H1 (cell line): ENCODE measurements around the gene KRT75. TPM values are rescaled to one million over a fixed set of nuclear protein-coding genes. Genes with fewer than 3 reads are reported as not detected.

ENCODE experiments used
- CTCF ChIA-PET: fragments of 300-600 bp; sonication (Branson Sonifier 250); formaldehyde crosslinking; loops from one replicate; lab custom pipeline; 2021; ENCODE audit not compliant: partially characterized antibody; lab: Charles Lee
- POLR2A ChIA-PET: fragments of 300-600 bp; sonication (Branson Sonifier 250); formaldehyde crosslinking; loops from one replicate; lab custom pipeline; 2021; ENCODE audit warnings: inconsistent platforms; ENCODE audit not compliant: partially characterized antibody; lab: Charles Lee
- DNase-seq, 2 experiments: peaks; one replicate each; pipeline versions ENCODE4 v3.0.0 to v3.0.0-alpha.2; 2010 to 2022; ENCODE audit warnings: low spot score in 2 of 2, low read depth in 1 of 2, mixed read lengths in 1 of 2
- FAIRE-seq: peaks from 2 replicates; lab custom pipeline; 2011; peaks lifted over from hg19 to GRCh38; lab: Jason Lieb, UNC
- H2AFZ ChIP-seq: 2 replicates; pipeline ENCODE4 v1.8.1; 2012; ENCODE audit warnings: low read length, inconsistent platforms
- H2AK5ac ChIP-seq: 2 replicates; pipeline ENCODE4 v1.6.1; 2013; ENCODE audit warnings: low read depth, low read length
- H2BK120ac ChIP-seq: replicated peaks from 2 replicates; pipeline ENCODE3; 2013; ENCODE audit warnings: low read depth, low read length, inconsistent platforms
- H2BK12ac ChIP-seq: 2 replicates; pipeline ENCODE4 v1.6.1; 2013; ENCODE audit warnings: low read depth, low read length
- H2BK15ac ChIP-seq: 2 replicates; pipeline ENCODE4 v1.6.1; 2013; ENCODE audit warnings: low read length
- H2BK20ac ChIP-seq: 2 replicates; pipeline ENCODE4 v1.6.1; 2013; ENCODE audit warnings: low read length
- H2BK5ac ChIP-seq: 2 replicates; pipeline ENCODE4 v1.6.1; 2013; ENCODE audit warnings: low read depth, low read length
- H3K14ac ChIP-seq: 2 replicates; pipeline ENCODE4 v1.6.1; 2013; ENCODE audit warnings: inconsistent platforms; ENCODE audit not compliant: insufficient read length
- H3K18ac ChIP-seq: 2 replicates; pipeline ENCODE4 v1.6.1; 2013; ENCODE audit warnings: low read length; ENCODE audit errors: extremely low read depth
- H3K23ac ChIP-seq: 2 replicates; pipeline ENCODE4 v1.6.1; 2013; ENCODE audit warnings: inconsistent platforms; ENCODE audit not compliant: insufficient read length
- H3K23me2 ChIP-seq: 2 replicates; pipeline ENCODE4 v1.6.1; 2013; ENCODE audit warnings: low read depth, low read length
- H3K27ac ChIP-seq: 2 replicates; pipeline ENCODE4 v1.6.1; 2011; ENCODE audit warnings: low read depth, low read length, inconsistent platforms
- H3K27me3 ChIP-seq, 4 experiments: replicated peaks in 1 of 4; 1 replicate in 1 of 4; 2 replicates in 3 of 4; pipeline versions ENCODE4 v1.6.1 to v1.8.1; 2011 to 2013; ENCODE audit warnings: low read length in 3 of 4, mild to moderate bottlenecking in 3 of 4, inconsistent platforms in 2 of 4, mixed read lengths in 2 of 4, moderate library complexity in 1 of 4; ENCODE audit not compliant: control insufficient read depth in 3 of 4, insufficient read depth in 3 of 4; ENCODE audit errors: extremely low read depth in 1 of 4
- H3K36me3 ChIP-seq, 4 experiments: 2 replicates each; pipeline versions ENCODE4 v1.6.1 to v1.8.1; 2011 to 2013; ENCODE audit warnings: mild to moderate bottlenecking in 4 of 4, low read length in 3 of 4, moderate library complexity in 2 of 4, control low read depth in 1 of 4, inconsistent platforms in 1 of 4; ENCODE audit not compliant: insufficient read depth in 4 of 4, control insufficient read depth in 2 of 4
- H3K4ac ChIP-seq: replicated peaks from 2 replicates; pipeline ENCODE3; 2013; ENCODE audit warnings: low read length, low read depth, mixed read lengths, inconsistent platforms; ENCODE audit not compliant: insufficient read length
- H3K4me1 ChIP-seq, 4 experiments: replicated peaks in 1 of 4; 1 replicate in 1 of 4; 2 replicates in 3 of 4; pipeline versions ENCODE4 v1.6.1 to v1.8.1; 2011 to 2013; ENCODE audit warnings: low read length in 3 of 4, inconsistent platforms in 2 of 4, mixed read lengths in 1 of 4; ENCODE audit not compliant: insufficient read depth in 4 of 4, control insufficient read depth in 3 of 4
- H3K4me2 ChIP-seq, 2 experiments: 2 replicates each; pipeline versions ENCODE4 v1.6.1 to v1.8.1; 2011 to 2013; ENCODE audit warnings: low read depth in 2 of 2, low read length in 2 of 2, control low read depth in 1 of 2, inconsistent platforms in 1 of 2, mild to moderate bottlenecking in 1 of 2; ENCODE audit not compliant: insufficient read depth in 1 of 2
- H3K4me3 ChIP-seq, 4 experiments: fragments of 200-600, 300-600 bp in 1 of 4; sonication (generic), shearing (Covaris generic), sonication (Bioruptor Twin) in 1 of 4; 2 replicates each; pipeline versions ENCODE4 v1.5.1 to v1.8.1; 2011 to 2016; ENCODE audit warnings: low read length in 4 of 4, low read depth in 3 of 4, control low read depth in 2 of 4, inconsistent platforms in 2 of 4, mild to moderate bottlenecking in 2 of 4, mixed read lengths in 1 of 4, moderate library complexity in 1 of 4; ENCODE audit not compliant: insufficient read depth in 2 of 4; ENCODE audit errors: extremely low read depth in 1 of 4
- H3K56ac ChIP-seq: replicated peaks from 2 replicates; pipeline ENCODE3; 2013; ENCODE audit warnings: low read depth, mild to moderate bottlenecking, mixed read lengths, low read length, inconsistent platforms; ENCODE audit not compliant: insufficient read length
- H3K79me1 ChIP-seq: 2 replicates; pipeline ENCODE4 v1.6.1; 2013; ENCODE audit warnings: low read depth, low read length, control low read depth
- H3K79me2 ChIP-seq, 2 experiments: 2 replicates each; pipeline versions ENCODE4 v1.6.1 to v1.8.1; 2012 to 2013; ENCODE audit warnings: low read length in 2 of 2, mild to moderate bottlenecking in 2 of 2, inconsistent platforms in 1 of 2; ENCODE audit not compliant: insufficient read depth in 2 of 2, control insufficient read depth in 1 of 2
- H3K9ac ChIP-seq, 4 experiments: replicated peaks in 1 of 4; 1 replicate in 1 of 4; 2 replicates in 3 of 4; pipeline versions ENCODE4 v1.6.1 to v1.8.1; 2011 to 2013; ENCODE audit warnings: low read depth in 3 of 4, low read length in 3 of 4, control low read depth in 2 of 4, mild to moderate bottlenecking in 2 of 4, moderate library complexity in 2 of 4, inconsistent platforms in 1 of 4; ENCODE audit errors: extremely low read depth in 1 of 4
- H3K9me3 ChIP-seq, 2 experiments: 2 replicates each; pipeline versions ENCODE4 v1.6.1 to v1.8.1; 2012 to 2013; ENCODE audit warnings: mild to moderate bottlenecking in 2 of 2, moderate library complexity in 2 of 2, control low read depth in 1 of 2, inconsistent platforms in 1 of 2, low read depth in 1 of 2, low read length in 1 of 2, mixed read lengths in 1 of 2; ENCODE audit not compliant: insufficient read depth in 2 of 2
- H4K20me1 ChIP-seq, 2 experiments: replicated peaks in 1 of 2; 2 replicates each; pipeline versions ENCODE3 to v1.8.1; 2011 to 2013; ENCODE audit warnings: inconsistent platforms in 2 of 2, low read length in 2 of 2, mild to moderate bottlenecking in 1 of 2; ENCODE audit not compliant: insufficient read depth in 2 of 2, control insufficient read depth in 1 of 2
- H4K5ac ChIP-seq: 2 replicates; pipeline ENCODE4 v1.6.1; 2013; ENCODE audit warnings: low read length, low read depth, mixed read lengths, inconsistent platforms; ENCODE audit not compliant: insufficient read length
- H4K8ac ChIP-seq: 2 replicates; pipeline ENCODE4 v1.8.0; 2013; ENCODE audit warnings: mild to moderate bottlenecking, moderate library complexity, low read length, inconsistent platforms; ENCODE audit not compliant: insufficient read depth; ENCODE audit errors: extremely low read depth
- H4K91ac ChIP-seq: replicated peaks from 2 replicates; pipeline ENCODE3; 2013; ENCODE audit warnings: low read length, mixed read lengths, inconsistent platforms; ENCODE audit not compliant: insufficient read length
- BRCA1 ChIP-seq: IDR thresholded peaks from 2 replicates; pipeline ENCODE4 v1.6.1; 2012; ENCODE audit warnings: low read depth, low read length, improper control_type of control experiment
- CBX5 ChIP-seq: fragments of 300-800, 300-1000 bp; sonication (generic); IDR thresholded peaks from 2 replicates; pipeline ENCODE4 v1.7.1; 2016; ENCODE audit warnings: antibody characterized with exemption, low read length, low read depth
- CHD1 ChIP-seq: IDR thresholded peaks from 2 replicates; pipeline ENCODE4 v1.6.1; 2012; ENCODE audit warnings: low read depth, low read length, improper control_type of control experiment
- CREB1 ChIP-seq: IDR thresholded peaks from 2 replicates; pipeline ENCODE4 v1.6.1; 2012; ENCODE audit warnings: inconsistent platforms
- EP300 ChIP-seq, 2 experiments: IDR thresholded peaks; 1 replicate in 1 of 2; 2 replicates in 1 of 2; pipeline ENCODE4 v1.6.1; 2011 to 2012; ENCODE audit warnings: low read depth in 2 of 2, low read length in 2 of 2, mild to moderate bottlenecking in 2 of 2, borderline replicate concordance in 1 of 2, inconsistent platforms in 1 of 2, moderate library complexity in 1 of 2
- EZH2 ChIP-seq: fragments of 200-600 bp; sonication (generic); IDR thresholded peaks from 2 replicates; pipeline ENCODE4 v1.7.1; 2012; ENCODE audit warnings: low read depth, mild to moderate bottlenecking, moderate library complexity, low read length, inconsistent platforms; ENCODE audit not compliant: severe bottlenecking
- FOSL1 ChIP-seq: IDR thresholded peaks from 2 replicates; pipeline ENCODE4 v1.6.1; 2011; ENCODE audit warnings: mild to moderate bottlenecking, low read depth, low read length, moderate library complexity; ENCODE audit not compliant: insufficient read depth
- JUND ChIP-seq: IDR thresholded peaks from 2 replicates; pipeline ENCODE4 v1.6.1; 2011; ENCODE audit warnings: mild to moderate bottlenecking, improper control_type of control experiment, low read length
- KDM1A ChIP-seq: fragments of 200-600, 300-600 bp; sonication (generic); IDR thresholded peaks from 2 replicates; pipeline ENCODE4 v1.7.1; 2016; ENCODE audit warnings: mild to moderate bottlenecking, low read length, borderline replicate concordance
- KDM5A ChIP-seq: fragments of 200-600 bp; IDR thresholded peaks from 2 replicates; pipeline ENCODE4 v1.7.1; 2012; ENCODE audit warnings: mild to moderate bottlenecking, low read length, inconsistent platforms, mixed read lengths
- RBBP5 ChIP-seq: IDR thresholded peaks from 2 replicates; pipeline ENCODE4 v1.7.1; 2012; ENCODE audit warnings: low read depth, mild to moderate bottlenecking, inconsistent platforms, low read length, moderate library complexity, borderline replicate concordance
- SIX5 ChIP-seq: IDR thresholded peaks from 2 replicates; pipeline ENCODE4 v1.6.1; 2011; ENCODE audit warnings: mild to moderate bottlenecking, low read depth, low read length
- TAF1 ChIP-seq: IDR thresholded peaks from 2 replicates; pipeline ENCODE4 v1.6.1; 2011; ENCODE audit warnings: mild to moderate bottlenecking, low read depth, low read length
- TBP ChIP-seq: IDR thresholded peaks from 2 replicates; pipeline ENCODE4 v1.6.1; 2011; ENCODE audit warnings: low read depth, low read length, improper control_type of control experiment
- WGBS, 2 experiments: shearing (Covaris generic) in 1 of 2; methylation state at CpG; one replicate each; pipeline versions ENCODE4 v1.1.6 to v1.1.7; 2013 to 2015; ENCODE audit warnings: low lambda C conversion rate in 2 of 2, mixed read lengths in 2 of 2, inconsistent platforms in 1 of 2, low coverage in 1 of 2, missing lambda C conversion rate in 1 of 2; ENCODE audit not compliant: insufficient replicate concordance in 2 of 2, insufficient coverage in 1 of 2, insufficient read length in 1 of 2; ENCODE audit errors: extremely low coverage in 1 of 2, missing lambda C conversion rate in 1 of 2; 5-methylcytosine and 5-hydroxymethylcytosine counted together
- polyA plus RNA-seq, 7 experiments: library from polyadenylated mRNA; depleted of rRNA in 3 of 7; stranded (reverse) in 5 of 7; unstranded in 2 of 7; fragments of >200 nt in 5 of 7; fragments of 200-250 nt in 2 of 7; gene quantifications; 1 replicate in 5 of 7; 2 replicates in 1 of 7; 4 replicates in 1 of 7; pipeline versions ENCODE4 v1.2.1 to v1.2.3, GENCODE V29; 2011 to 2013; ENCODE audit warnings: missing spikeins in 2 of 7, mixed read lengths in 2 of 7
- total RNA-seq: library from RNA; stranded (reverse); fragmentation: NEBNext Ultra II Directional; extraction: Animal tissue kit (Norgen Biotek cat#: 25700); gene quantifications from 2 replicates; pipeline ENCODE4 v1.2.1, GENCODE V29; 2021
- TF ChIP-seq, protein P1 (sequence below): IDR thresholded peaks from 2 replicates; pipeline ENCODE4 v1.6.1; 2011; ENCODE audit warnings: low read depth, mild to moderate bottlenecking, low read length; ENCODE audit not compliant: insufficient read depth

The KRT75 gene
- total and polyA plus RNA-seq, 2 of the 8 experiments (the other 6 are each of a cell fraction or from before 2014, with no cell fraction given) = not detected

DNA sequence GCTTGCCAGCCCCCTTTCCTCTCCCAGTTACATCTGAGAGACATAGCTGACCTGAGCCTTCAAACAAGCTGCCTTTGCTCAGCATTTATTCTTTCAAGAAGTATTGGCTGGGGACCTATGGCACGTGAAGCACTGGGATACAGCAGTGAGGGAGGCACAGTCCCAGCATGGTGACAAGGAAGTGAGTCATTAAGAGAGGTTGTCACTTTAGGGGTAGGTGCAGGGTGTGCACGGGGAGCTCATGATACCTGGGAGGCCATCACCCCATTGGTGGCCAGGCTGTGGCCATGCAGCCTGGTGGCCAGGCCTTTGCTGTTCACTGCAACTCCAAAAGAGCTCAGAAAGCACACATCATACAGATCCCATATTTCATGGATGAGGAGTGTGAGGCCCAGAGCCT is 5.7 kb upstream of the KRT75 start:
- H3K23ac ChIP-seq = no peak overlapping the region
- H3K9me3 ChIP-seq = no peaks in the 10 kb centered on the region
- CTCF ChIA-PET = interaction anchor here (0.6 to 3.1 kb wide), 9 partner anchors 9 to 440 kb away, joined by 3 to 12 read pairs (median 4); no protein-coding TSS in a partner anchor
- H2AFZ ChIP-seq = no peak overlapping the region
- no peak overlapping the region for H4K91ac ChIP-seq
- no peaks in the 10 kb centered on the region for H3K23me2 ChIP-seq
- H3K14ac ChIP-seq = no peak overlapping the region
- H3K18ac ChIP-seq = no peak overlapping the region
- DNase-seq = no peak
- H2BK120ac ChIP-seq = no peak overlapping the region
- no peak for FAIRE-seq
- H3K4me1 ChIP-seq = peaks cover 0 to 5% (median 3%) of the 10 kb centered on the region in 4 experiments; a peak in 3 of 7 replicates
- H2BK12ac ChIP-seq = no peak overlapping the region
- H2BK5ac ChIP-seq = no peak overlapping the region
- H3K79me2 ChIP-seq = no peaks in the 10 kb centered on the region
- no peak overlapping the region for H4K5ac ChIP-seq
- H2AK5ac ChIP-seq = no peak overlapping the region
- no peak overlapping the region for H4K8ac ChIP-seq
- POLR2A ChIA-PET = no interaction called here
- no peak overlapping the region for H2BK15ac ChIP-seq
- H3K56ac ChIP-seq = no peak overlapping the region
- H3K79me1 ChIP-seq = no peaks in the 10 kb centered on the region
- H4K20me1 ChIP-seq = no peaks in the 10 kb centered on the region
- 87% methylated on average over 2 of the region's 2 CpGs; no CpG with 5 or more reads in 1 of the 2 experiments for WGBS, 2 experiments
- H3K4me3 ChIP-seq = no peak overlapping the region
- no peak overlapping the region for H3K9ac ChIP-seq
- no peak overlapping the region for H3K27ac ChIP-seq
- H3K4me2 ChIP-seq = no peak overlapping the region
- H3K4ac ChIP-seq = no peak overlapping the region
- no peaks in the 10 kb centered on the region; a peak in 2 of 7 replicates for H3K27me3 ChIP-seq
- H3K36me3 ChIP-seq = no peaks in the 10 kb centered on the region
- H2BK20ac ChIP-seq = no peak overlapping the region
- TF ChIP-seq TAF1 (no peak), RBBP5 (no peak), EP300 (IDR thresholded peaks at IDR 0.05; ENCODE audit: borderline replicate concordance in 1 of 2, low read depth in 2 of 2, low read length in 2 of 2) (no peak), CBX5 (no peak), KDM5A (no peak), BRCA1 (no peak), TBP (no peak), JUND (no peak), EZH2 (no peak), CHD1 (no peak), CREB1 (no peak), FOSL1 (no peak), KDM1A (no peak), SIX5 (no peak)
- TF ChIP-seq, protein P1, sequence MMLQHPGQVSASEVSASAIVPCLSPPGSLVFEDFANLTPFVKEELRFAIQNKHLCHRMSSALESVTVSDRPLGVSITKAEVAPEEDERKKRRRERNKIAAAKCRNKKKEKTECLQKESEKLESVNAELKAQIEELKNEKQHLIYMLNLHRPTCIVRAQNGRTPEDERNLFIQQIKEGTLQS = no peak
